Activated B cell treated with CpG ODN at 0.5 μM for 24 hours (primary cell): Measurements from ENCODE around the gene BRCA2. TPM values are rescaled to one million over a fixed set of nuclear protein-coding genes. Genes with fewer than 3 reads are reported as not detected.

ENCODE experiments used
- ATAC-seq: fragments of 200-7000 bp; cut with Tn5 transposase; one replicate; pipeline ENCODE4 v1.10.0; 2021; ENCODE audit warnings: low read depth, mild to moderate bottlenecking, moderate library complexity
- CTCF ChIA-PET: fragments of 350-600 bp; sonication (Branson Sonifier 250); formaldehyde crosslinking; loops from one replicate; lab custom pipeline; 2021; ENCODE audit warnings: antibody characterized with exemption; lab: Charles Lee
- POLR2A ChIA-PET: fragments of 350-600 bp; sonication (Branson Sonifier 250); formaldehyde crosslinking; loops from one replicate; lab custom pipeline; 2021; ENCODE audit warnings: antibody characterized with exemption; lab: Charles Lee
- DNase-seq: peaks from one replicate; pipeline ENCODE4 v3.0.0; 2022
- H3K27ac Mint-ChIP-seq: one replicate; pipeline ENCODE4 v1.8.0; 2020; ENCODE audit warnings: mixed read lengths
- H3K27me3 Mint-ChIP-seq: one replicate; pipeline ENCODE4 v1.8.0; 2021; ENCODE audit warnings: mixed read lengths
- H3K36me3 Mint-ChIP-seq: one replicate; pipeline ENCODE4 v1.8.0; 2021; ENCODE audit warnings: low read depth, mixed read lengths
- H3K4me1 Mint-ChIP-seq: one replicate; pipeline ENCODE4 v1.8.0; 2021; ENCODE audit warnings: mixed read lengths
- H3K4me3 Mint-ChIP-seq: one replicate; pipeline ENCODE4 v1.8.0; 2020; ENCODE audit warnings: mild to moderate bottlenecking, mixed read lengths
- H3K9me3 Mint-ChIP-seq: one replicate; pipeline ENCODE4 v1.8.0; 2020; ENCODE audit warnings: mixed read lengths
- CTCF ChIP-seq: fragments of 200-600 bp; IDR thresholded peaks from one replicate; pipeline ENCODE4 v1.8.0; 2022; ENCODE audit warnings: antibody characterized with exemption, mild to moderate bottlenecking
- intact Hi-C: fragments of 100-400 bp; cut with micrococcal nuclease; formaldehyde crosslinking; loops from one replicate; pipeline ENCODE4 v1.15.1; 2024
- total RNA-seq: library from RNA; stranded (reverse); gene quantifications from 2 replicates; pipeline ENCODE4 v1.2.3, GENCODE V29; 2022

BRCA2 gene
- total RNA-seq, 1 donor from 2014 or later = 6.6 TPM

DNA sequence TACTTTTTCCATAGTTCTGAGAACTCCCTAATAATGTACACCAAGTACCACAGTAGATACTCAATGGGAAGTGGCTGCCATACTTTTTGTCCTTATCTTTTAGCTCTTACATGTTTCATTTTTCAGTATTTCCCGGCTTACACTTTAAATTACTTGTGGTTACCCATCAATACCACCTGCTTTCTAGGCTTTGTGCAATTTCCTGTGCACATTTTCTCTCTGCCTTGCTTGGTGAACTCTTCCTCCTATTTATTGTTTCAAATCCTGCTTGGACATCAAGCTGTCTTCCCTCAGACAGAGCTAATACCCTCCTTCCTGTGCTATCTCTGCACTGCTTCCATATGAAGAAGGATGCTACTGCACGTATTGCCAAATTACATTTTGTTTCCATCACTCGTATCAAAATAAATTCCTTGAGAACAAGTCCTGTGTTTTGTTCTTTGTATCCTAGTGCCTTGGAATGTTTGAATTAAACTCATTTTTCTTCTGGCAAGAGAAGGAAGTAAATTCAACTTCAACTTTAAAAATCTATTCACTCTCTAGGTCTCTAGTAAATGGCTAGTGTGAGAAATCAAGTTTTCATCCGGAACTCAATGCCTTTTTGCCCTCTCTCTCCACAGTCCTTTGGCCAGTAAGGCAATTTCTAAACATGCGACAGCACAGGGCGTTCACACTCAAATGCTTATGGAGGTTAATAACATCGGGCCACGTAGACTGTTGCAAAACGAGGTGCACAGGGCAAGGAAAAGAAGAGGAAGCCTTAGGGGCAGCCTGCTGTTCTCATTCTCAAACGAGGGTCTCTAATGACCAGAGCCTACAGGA lies 5.8 kb upstream of the BRCA2 start:
- H3K4me3 Mint-ChIP-seq = peak overlapping the region; percentile 13
- ChIA-PET CTCF (interaction anchor here (3.9 kb wide), 1 partner anchor 400 kb away, joined by 20 read pairs; no protein-coding TSS in a partner anchor), POLR2A (no interaction called here)
- ATAC-seq (no peak), DNase-seq (no peak)
- TF ChIP-seq CTCF = no peak
- H3K27ac Mint-ChIP-seq = no peak overlapping the region
- no peaks in the 10 kb centered on the region for H3K27me3 Mint-ChIP-seq
- H3K9me3 Mint-ChIP-seq = no peaks in the 10 kb centered on the region
- H3K4me1 Mint-ChIP-seq = peaks cover 13% of the 10 kb centered on the region
- no peaks in the 10 kb centered on the region for H3K36me3 Mint-ChIP-seq
- intact Hi-C loops = loop anchor here (1.0 to 10.0 kb wide), 8 partner anchors 41 to 1115 kb away; partner anchors contain the start of gene B3GLCT

DNA sequence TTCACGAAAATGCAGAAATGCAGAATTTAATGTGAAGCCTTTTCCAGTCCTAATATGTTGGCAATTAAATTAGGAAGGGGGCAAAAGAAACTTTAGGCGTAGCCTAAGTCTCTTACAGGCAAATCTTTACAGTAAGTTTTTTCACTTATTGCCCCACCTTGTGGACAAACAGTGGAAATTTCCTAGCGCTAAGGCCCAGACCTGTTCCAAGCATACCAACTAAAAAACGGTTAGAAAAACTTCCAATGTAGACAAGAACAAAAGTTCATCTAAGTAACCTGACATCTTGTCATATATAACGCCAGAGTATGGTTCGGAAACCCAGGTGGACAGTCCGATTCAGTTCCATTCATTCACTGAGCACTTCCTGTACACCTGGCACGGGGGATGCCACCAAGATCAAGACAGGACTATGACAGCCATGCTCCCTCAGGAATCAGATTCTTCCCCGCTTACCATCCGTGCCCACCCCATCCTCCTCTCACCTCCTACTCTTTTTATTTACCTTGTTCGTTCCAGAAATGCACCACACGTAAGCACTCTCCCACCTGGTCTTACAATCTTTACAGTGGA lies 5.1 kb upstream of the BRCA2 start:
- TF ChIP-seq CTCF = no peak
- intact Hi-C loops = loop anchor here (1.0 to 10.0 kb wide), 8 partner anchors 42 to 1115 kb away; partner anchors contain the start of gene B3GLCT
- DNase-seq (no peak), ATAC-seq (peak; percentile 56)
- Mint-ChIP-seq H3K27ac (no peak overlapping the region), H3K9me3 (no peaks in the 10 kb centered on the region), H3K4me3 (peak overlapping the region; percentile 13), H3K27me3 (no peaks in the 10 kb centered on the region), H3K4me1 (peaks cover 18% of the 10 kb centered on the region), H3K36me3 (peaks cover 3% of the 10 kb centered on the region)
- ChIA-PET CTCF (interaction anchor here (0.6 to 1.9 kb wide), 2 partner anchors 359 to 400 kb away, joined by 4 to 11 read pairs; no protein-coding TSS in a partner anchor), POLR2A (no interaction called here)

GRCh38 chr13:32311188-32311897 lies 4.0 kb upstream of the BRCA2 start:
- Mint-ChIP-seq H3K9me3 (no peaks in the 10 kb centered on the region), H3K4me3 (no peak overlapping the region), H3K4me1 (peaks cover 22% of the 10 kb centered on the region), H3K27ac (no peak overlapping the region), H3K27me3 (no peaks in the 10 kb centered on the region), H3K36me3 (peaks cover 9% of the 10 kb centered on the region)
- ATAC-seq = no peak
- POLR2A ChIA-PET = no interaction called here
- CTCF ChIA-PET = interaction anchor here (0.6 to 1.9 kb wide), 3 partner anchors 10 to 401 kb away, joined by 3 to 11 read pairs (median 4); no protein-coding TSS in a partner anchor
- intact Hi-C loops = loop anchor here (5.0 to 10.0 kb wide), 2 partner anchors 879 to 1117 kb away; partner anchors contain the start of gene B3GLCT
- no peak for TF ChIP-seq CTCF
- DNase-seq = no peak

DNA sequence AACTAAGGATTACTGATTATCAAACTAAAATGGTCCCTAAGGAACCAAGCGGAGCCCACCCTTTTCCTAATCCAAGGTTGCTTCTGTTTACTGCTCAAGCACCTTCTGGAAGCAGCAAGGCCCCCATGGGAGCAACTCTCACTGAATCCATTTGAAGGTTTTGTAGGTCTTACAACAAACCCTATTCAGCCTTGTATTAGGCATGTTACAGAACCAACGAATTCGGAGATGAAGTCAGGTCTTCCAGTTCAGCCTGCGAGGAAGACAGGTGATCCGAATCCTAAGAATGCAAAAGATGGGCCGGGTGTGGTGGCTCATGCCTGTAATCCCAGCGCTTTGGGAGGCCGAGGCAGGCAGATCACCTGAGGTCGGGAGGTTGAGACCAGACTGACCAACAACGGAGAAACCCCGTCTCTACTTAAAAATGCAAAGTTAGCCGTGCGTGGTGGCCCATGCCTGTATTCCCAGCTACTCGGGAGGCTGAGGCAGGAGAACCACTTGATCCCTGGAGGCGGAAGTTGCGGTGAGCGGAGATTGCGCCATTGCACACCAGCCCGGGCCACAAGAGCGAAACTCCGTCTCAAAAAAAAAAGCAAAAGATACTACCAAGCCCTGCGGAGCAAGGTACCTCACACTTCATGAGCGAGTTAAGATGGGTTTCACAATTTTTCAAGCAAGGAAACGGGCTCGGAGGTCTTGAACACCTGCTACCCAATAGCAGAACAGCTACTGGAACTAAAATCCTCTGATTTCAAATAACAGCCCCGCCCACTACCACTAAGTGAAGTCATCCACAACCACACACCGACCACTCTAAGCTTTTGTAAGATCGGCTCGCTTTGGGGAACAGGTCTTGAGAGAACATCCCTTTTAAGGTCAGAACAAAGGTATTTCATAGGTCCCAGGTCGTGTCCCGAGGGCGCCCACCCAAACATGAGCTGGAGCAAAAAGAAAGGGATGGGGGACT lies 754 bp upstream of the BRCA2 start:
- H3K27ac Mint-ChIP-seq = peak overlapping the region; percentile 100
- TF ChIP-seq CTCF = no peak
- ChIA-PET POLR2A (interaction anchor here (0.6 to 3.8 kb wide), 28 partner anchors 8 to 1229 kb away, joined by 3 to 64 read pairs (median 4); partner anchors contain the start of genes FRY, N4BP2L1, N4BP2L2 and PDS5B), CTCF (interaction anchor here (0.7 to 4.1 kb wide), 8 partner anchors 9 to 1229 kb away, joined by 3 to 17 read pairs (median 3); partner anchors contain the start of genes N4BP2L1 and PDS5B)
- ATAC-seq (peak; percentile 70), DNase-seq (no peak)
- no peaks in the 10 kb centered on the region for H3K27me3 Mint-ChIP-seq
- H3K9me3 Mint-ChIP-seq = no peaks in the 10 kb centered on the region
- peaks cover 21% of the 10 kb centered on the region for H3K4me1 Mint-ChIP-seq
- intact Hi-C loops = loop anchor here (1.0 to 10.0 kb wide), 12 partner anchors 114 to 1503 kb away; partner anchors contain the start of genes B3GLCT, FRY, N4BP2L1 and N4BP2L2
- H3K36me3 Mint-ChIP-seq = peaks cover 11% of the 10 kb centered on the region
- H3K4me3 Mint-ChIP-seq = peak overlapping the region; percentile 94
